Muscle of leg (tissue), 16 donors: Measurements from ENCODE around the gene TBC1D3L. TPM values are rescaled to one million over a fixed set of nuclear protein-coding genes. Genes with fewer than 3 reads are reported as not detected.
"Not testable (repeated sequence)": the region's sequence is repeated elsewhere in the genome, so short reads cannot be mapped to it uniquely, and the experiment has no call there.

Experiments used
- DNase-seq: peaks from one replicate; pipeline ENCODE4 v3.0.0; 2013
- H3K27ac ChIP-seq: one replicate; pipeline ENCODE4 v1.5.1; 2013; ENCODE audit warnings: mild to moderate bottlenecking, low read length, control low read depth
- H3K27me3 ChIP-seq: one replicate; pipeline ENCODE4 v1.6.1; 2013; ENCODE audit warnings: low read length; ENCODE audit not compliant: control insufficient read depth, insufficient read depth
- H3K36me3 ChIP-seq: one replicate; pipeline ENCODE4 v1.6.1; 2013; ENCODE audit warnings: low read length; ENCODE audit not compliant: control insufficient read depth, insufficient read depth
- H3K4me1 ChIP-seq: one replicate; pipeline ENCODE4 v1.6.1; 2013; ENCODE audit warnings: low read length; ENCODE audit not compliant: control insufficient read depth, insufficient read depth
- H3K4me3 ChIP-seq: one replicate; pipeline ENCODE4 v1.5.1; 2013; ENCODE audit warnings: low read length, control low read depth
- H3K9me3 ChIP-seq: replicated peaks from 2 replicates; pipeline ENCODE4 v1.6.1; 2013; ENCODE audit warnings: low read depth, low read length; ENCODE audit not compliant: control insufficient read depth
- WGBS: methylation state at CpG from one replicate; pipeline ENCODE4 v1.1.5; 2013; ENCODE audit warnings: missing lambda C conversion rate; ENCODE audit not compliant: insufficient coverage; 5-methylcytosine and 5-hydroxymethylcytosine counted together
- long read RNA-seq, 11 donors: transcript quantifications; one replicate each; lab custom pipeline, GENCODE V29; 2026
- polyA plus RNA-seq, 8 donors: library from polyadenylated mRNA; unstranded; fragments of 120-200 nt; gene quantifications; one replicate each; pipeline versions ENCODE4 v1.2.1 to v1.2.3, GENCODE V29; 2013; ENCODE audit warnings: inconsistent platforms in 1 of 8, low replicate concordance in 1 of 8; ENCODE audit not compliant: insufficient read length in 8 of 8, insufficient read depth in 1 of 8
- total RNA-seq: library from RNA; stranded (reverse); fragments of 120-200 nt; gene quantifications from one replicate; pipeline ENCODE4 v1.2.4, GENCODE V29; 2013

Gene TBC1D3L
- total RNA-seq (12.1 TPM), polyA plus RNA-seq (10 to 100 TPM in 5 of 8 donors, 1 to 10 TPM in 2, not detected in 1; 7.4 to 34.5 (median 18.6) TPM)
- long read RNA-seq, donor 1, result 0 reads
- long read RNA-seq, donor 2, result 0 reads
- long read RNA-seq, donor 3, result 0 reads
- long read RNA-seq, donor 4, result 0 reads
- long read RNA-seq, donor 5, result 0 reads
- long read RNA-seq, donor 6, partial matches to known transcripts, result 0 of 1 reads
- long read RNA-seq, donor 6, other reads (novel, unspliced or antisense), result 0 of 1 reads
- long read RNA-seq, donor 7, result 0 reads
- long read RNA-seq, donor 8, result 0 reads
- long read RNA-seq, donor 9, result 0 reads
- long read RNA-seq, donor 10, partial matches to known transcripts, result 6 of 6 reads
- long read RNA-seq, donor 10, other reads (novel, unspliced or antisense), result 0 of 6 reads
- long read RNA-seq, donor 11, result 0 reads

- DNase-seq, H3K27me3 ChIP-seq, H3K9me3 ChIP-seq, H3K36me3 ChIP-seq, H3K4me3 ChIP-seq, H3K27ac ChIP-seq, H3K4me1 ChIP-seq: not testable (repeated sequence)
- WGBS, result no CpG with 5 or more reads among the region's 11 CpGs
These were observed at the start of gene TBC1D3L for GRCh38 chr17:37988960-37989359. TBC1D3L (minus strand) TSS chr17:37989060; CDS start chr17:37987520, 1,540 bp downstream.

- DNase-seq, H3K9me3 ChIP-seq, H3K4me1 ChIP-seq, H3K27me3 ChIP-seq, H3K27ac ChIP-seq, H3K36me3 ChIP-seq, H3K4me3 ChIP-seq: not testable (repeated sequence)
- WGBS, result no CpG with 5 or more reads among the region's 11 CpGs
These were observed 14.8 kb upstream of the TBC1D3L start, which contains the start of gene TBC1D3D for GRCh38 chr17:38003676-38004075. TBC1D3D (plus strand) TSS chr17:38003976; CDS start chr17:38005561, 1,585 bp downstream.

Other genes with a start within 250 kb of the TBC1D3L start
- not detected for gene HNF1B, start 244.0 kb downstream of the TBC1D3L start, total RNA-seq
- gene HNF1B, start 244.0 kb downstream of the TBC1D3L start, polyA plus RNA-seq, result 1 to 10 TPM in 1 of 8 donors, under 1 TPM in 2, not detected in 5; 0.09 to 2.4 (median 0.23) TPM
- gene TBC1D3K, start 64.6 kb downstream of the TBC1D3L start, total RNA-seq, result not detected
- not detected for gene TBC1D3K, start 64.6 kb downstream of the TBC1D3L start, polyA plus RNA-seq
- gene TBC1D3D, start 14.9 kb upstream of the TBC1D3L start, total RNA-seq, result 0.27 TPM
- 1 to 10 TPM in 5 of 8 donors, under 1 TPM in 3; 0.66 to 5.0 (median 2.5) TPM for gene TBC1D3D, start 14.9 kb upstream of the TBC1D3L start, polyA plus RNA-seq
- gene TBC1D3C, start 79.6 kb upstream of the TBC1D3L start, total RNA-seq, result not detected
- 1 to 10 TPM in 2 of 8 donors, under 1 TPM in 2, not detected in 4; 0.39 to 3.0 (median 1.7) TPM for gene TBC1D3C, start 79.6 kb upstream of the TBC1D3L start, polyA plus RNA-seq
- gene TBC1D3E, start 138.9 kb upstream of the TBC1D3L start, total RNA-seq, result not detected
- gene TBC1D3E, start 138.9 kb upstream of the TBC1D3L start, polyA plus RNA-seq, result 1 to 10 TPM in 1 of 8 donors, under 1 TPM in 1, not detected in 6; 0.28 to 4.4 TPM
- not detected for gene TBC1D3, start 203.5 kb upstream of the TBC1D3L start, total RNA-seq
- gene TBC1D3, start 203.5 kb upstream of the TBC1D3L start, polyA plus RNA-seq, result 1 to 10 TPM in 3 of 8 donors, not detected in 5; 2.4 to 5.3 (median 3.7) TPM